Measurements from ENCODE around the gene ZNF784. TPM values are rescaled to one million over a fixed set of nuclear protein-coding genes. Genes with fewer than 3 reads are reported as not detected.

ZNF784 gene
- total and polyA plus RNA-seq, 5 donors from 2014 or later = 1.0 to 11.1 (median 1.9) TPM

- peaks cover 9 to 52% (median 36%) of the 10 kb centered on the region in 4 donors for H3K4me1 Mint-ChIP-seq
- no peak overlapping the region for H3K27ac ChIP-seq (ENCODE audit: insufficient read depth, low read length, poor library complexity, severe bottlenecking)
- H3K9me3 ChIP-seq (ENCODE audit: control insufficient read depth in 2 of 2, low read length in 2 of 2) = no peaks in the 10 kb centered on the region
- H3K27me3 ChIP-seq (ENCODE audit: control insufficient read depth, insufficient read depth, low read length) = no peaks in the 10 kb centered on the region
- H3K36me3 ChIP-seq (ENCODE audit: control insufficient read depth, insufficient read depth, low read length) = no peaks in the 10 kb centered on the region
- DNase-seq (no peak), ATAC-seq (ENCODE audit: low read depth in 2 of 2) (no peak)
- peaks cover 4% of the 10 kb centered on the region for H3K36me3 Mint-ChIP-seq
- H3K27me3 Mint-ChIP-seq = no peaks in the 10 kb centered on the region
- H3K4me3 ChIP-seq (ENCODE audit: low read depth, low read length) = no peak overlapping the region
- H3K9me3 Mint-ChIP-seq = peaks cover 0 to 1% (median 0%) of the 10 kb centered on the region in 7 donors
- peaks cover 32% of the 10 kb centered on the region for H3K4me1 ChIP-seq (ENCODE audit: control insufficient read depth, insufficient read depth, low read length, poor library complexity, severe bottlenecking)
- no peak overlapping the region for H3K27ac Mint-ChIP-seq
- peak overlapping the region in 2 of 4 donors; percentile 87 for H3K4me3 Mint-ChIP-seq
Measured at GRCh38 chr19:55602104-55603001, 22.0 kb downstream of the ZNF784 start.

- Histone ChIP-seq H3K4me3 (ENCODE audit: low read depth, low read length) (peak overlapping the region; percentile 71), H3K9me3 (ENCODE audit: control insufficient read depth in 2 of 2, low read length in 2 of 2) (no peaks in the 10 kb centered on the region), H3K4me1 (ENCODE audit: control insufficient read depth, insufficient read depth, low read length, poor library complexity, severe bottlenecking) (peaks cover 24% of the 10 kb centered on the region), H3K36me3 (ENCODE audit: control insufficient read depth, insufficient read depth, low read length) (peaks cover 5% of the 10 kb centered on the region), H3K27me3 (ENCODE audit: control insufficient read depth, insufficient read depth, low read length) (no peaks in the 10 kb centered on the region), H3K27ac (ENCODE audit: insufficient read depth, low read length, poor library complexity, severe bottlenecking) (peak overlapping the region; percentile 97)
- peak overlapping the region; percentile 75 to 93 (median 85) for H3K27ac Mint-ChIP-seq
- peaks cover 0 to 40% (median 27%) of the 10 kb centered on the region in 4 donors for H3K4me1 Mint-ChIP-seq
- DNase-seq (peak in 1 of 3 donors; percentile 9), ATAC-seq (ENCODE audit: low read depth in 2 of 2) (no peak)
- H3K36me3 Mint-ChIP-seq = peaks cover 12% of the 10 kb centered on the region
- H3K4me3 Mint-ChIP-seq = peak overlapping the region; percentile 87 to 95 (median 88)
- H3K9me3 Mint-ChIP-seq = peaks cover 0 to 1% (median 0%) of the 10 kb centered on the region in 7 donors
- H3K27me3 Mint-ChIP-seq = no peaks in the 10 kb centered on the region
Measured at GRCh38 chr19:55601084-55601483, 23.3 kb downstream of the ZNF784 start.

- Histone ChIP-seq H3K27ac (ENCODE audit: insufficient read depth, low read length, poor library complexity, severe bottlenecking) (peak overlapping the region; percentile 97), H3K4me3 (ENCODE audit: low read depth, low read length) (peak overlapping the region; percentile 71), H3K36me3 (ENCODE audit: control insufficient read depth, insufficient read depth, low read length) (peaks cover 9% of the 10 kb centered on the region), H3K9me3 (ENCODE audit: control insufficient read depth in 2 of 2, low read length in 2 of 2) (no peaks in the 10 kb centered on the region), H3K4me1 (ENCODE audit: control insufficient read depth, insufficient read depth, low read length, poor library complexity, severe bottlenecking) (peaks cover 19% of the 10 kb centered on the region), H3K27me3 (ENCODE audit: control insufficient read depth, insufficient read depth, low read length) (no peaks in the 10 kb centered on the region)
- Mint-ChIP-seq H3K27me3 (no peaks in the 10 kb centered on the region), H3K27ac (peak overlapping the region; percentile 75 to 93 (median 85)), H3K36me3 (peaks cover 16% of the 10 kb centered on the region), H3K4me3 (peak overlapping the region; percentile 87 to 95 (median 88)), H3K4me1 (peaks cover 0 to 37% (median 24%) of the 10 kb centered on the region in 4 donors), H3K9me3 (peaks cover 0 to 1% (median 0%) of the 10 kb centered on the region in 7 donors)
- no peak for ATAC-seq (ENCODE audit: low read depth in 2 of 2)
- DNase-seq = no peak
Measured at GRCh38 chr19:55600662-55601028, 23.7 kb downstream of the ZNF784 start.

- no peaks in the 10 kb centered on the region for H3K27me3 Mint-ChIP-seq
- no peaks in the 10 kb centered on the region for H3K9me3 ChIP-seq (ENCODE audit: control insufficient read depth in 2 of 2, low read length in 2 of 2)
- peaks cover 19% of the 10 kb centered on the region for H3K4me1 ChIP-seq (ENCODE audit: control insufficient read depth, insufficient read depth, low read length, poor library complexity, severe bottlenecking)
- H3K27ac ChIP-seq (ENCODE audit: insufficient read depth, low read length, poor library complexity, severe bottlenecking) = peak within 1 kb of the TSS; percentile 97
- H3K4me3 Mint-ChIP-seq = peak within 1 kb of the TSS; percentile 93 to 99 (median 98)
- DNase-seq = peak; percentile 78 to 93 (median 93)
- H3K36me3 Mint-ChIP-seq = peaks cover 22% of the 10 kb centered on the region
- peaks cover 14% of the 10 kb centered on the region for H3K36me3 ChIP-seq (ENCODE audit: control insufficient read depth, insufficient read depth, low read length)
- H3K4me3 ChIP-seq (ENCODE audit: low read depth, low read length) = peak within 1 kb of the TSS; percentile 98
- H3K27ac Mint-ChIP-seq = peak within 1 kb of the TSS; percentile 98 to 99 (median 98)
- H3K4me1 Mint-ChIP-seq = peaks cover 0 to 36% (median 23%) of the 10 kb centered on the region in 4 donors
- peaks cover 0 to 2% (median 0%) of the 10 kb centered on the region in 7 donors for H3K9me3 Mint-ChIP-seq
- ATAC-seq (ENCODE audit: low read depth in 2 of 2) = peak; percentile 65 to 68
- H3K27me3 ChIP-seq (ENCODE audit: control insufficient read depth, insufficient read depth, low read length) = no peaks in the 10 kb centered on the region
Measured at GRCh38 chr19:55599842-55600661, 24.3 kb downstream of the ZNF784 start, which contains the start of gene ZNF524. Gene ZNF524 (plus strand): TSS chr19:55600288. CDS start chr19:55602113, 1,825 bp downstream.

- Mint-ChIP-seq H3K9me3 (peaks cover 0 to 2% (median 0%) of the 10 kb centered on the region in 7 donors), H3K27me3 (no peaks in the 10 kb centered on the region), H3K4me3 (peak within 1 kb of the TSS; percentile 93 to 99 (median 98)), H3K36me3 (peaks cover 27% of the 10 kb centered on the region), H3K4me1 (peaks cover 0 to 30% (median 18%) of the 10 kb centered on the region in 4 donors), H3K27ac (peak within 1 kb of the TSS; percentile 98 to 99 (median 98))
- no peaks in the 10 kb centered on the region for H3K9me3 ChIP-seq (ENCODE audit: control insufficient read depth in 2 of 2, low read length in 2 of 2)
- peaks cover 14% of the 10 kb centered on the region for H3K4me1 ChIP-seq (ENCODE audit: control insufficient read depth, insufficient read depth, low read length, poor library complexity, severe bottlenecking)
- peak within 1 kb of the TSS; percentile 97 for H3K27ac ChIP-seq (ENCODE audit: insufficient read depth, low read length, poor library complexity, severe bottlenecking)
- H3K36me3 ChIP-seq (ENCODE audit: control insufficient read depth, insufficient read depth, low read length) = peaks cover 16% of the 10 kb centered on the region
- ATAC-seq (ENCODE audit: low read depth in 2 of 2) (peak; percentile 73 to 79), DNase-seq (peak; percentile 95 to 99 (median 97))
- H3K27me3 ChIP-seq (ENCODE audit: control insufficient read depth, insufficient read depth, low read length) = no peaks in the 10 kb centered on the region
- H3K4me3 ChIP-seq (ENCODE audit: low read depth, low read length) = peak within 1 kb of the TSS; percentile 98
Measured at GRCh38 chr19:55599468-55599841, 24.9 kb downstream of the ZNF784 start, which contains the start of gene FIZ1. Gene FIZ1 (minus strand): TSS chr19:55599517. CDS start chr19:55597865, 1,652 bp downstream.

- H3K36me3 Mint-ChIP-seq = peaks cover 27% of the 10 kb centered on the region
Measured at GRCh38 chr19:55598719-55599467, 25.5 kb downstream of the ZNF784 start.

More at GRCh38 chr19:55598719-55599467, 25.5 kb downstream of the ZNF784 start:
- Histone ChIP-seq H3K27ac (ENCODE audit: insufficient read depth, low read length, poor library complexity, severe bottlenecking) (peak overlapping the region; percentile 97), H3K4me3 (ENCODE audit: low read depth, low read length) (peak overlapping the region; percentile 38), H3K36me3 (ENCODE audit: control insufficient read depth, insufficient read depth, low read length) (peaks cover 16% of the 10 kb centered on the region), H3K9me3 (ENCODE audit: control insufficient read depth in 2 of 2, low read length in 2 of 2) (no peaks in the 10 kb centered on the region), H3K4me1 (ENCODE audit: control insufficient read depth, insufficient read depth, low read length, poor library complexity, severe bottlenecking) (peaks cover 10% of the 10 kb centered on the region), H3K27me3 (ENCODE audit: control insufficient read depth, insufficient read depth, low read length) (no peaks in the 10 kb centered on the region)
- peak; percentile 59 to 60 for ATAC-seq (ENCODE audit: low read depth in 2 of 2)
- H3K27ac Mint-ChIP-seq = peak overlapping the region; percentile 98 to 99 (median 98)
- no peaks in the 10 kb centered on the region for H3K27me3 Mint-ChIP-seq
- peaks cover 0 to 2% (median 0%) of the 10 kb centered on the region in 7 donors for H3K9me3 Mint-ChIP-seq
- peak overlapping the region; percentile 93 to 99 (median 98) for H3K4me3 Mint-ChIP-seq
- peaks cover 0 to 28% (median 17%) of the 10 kb centered on the region in 4 donors for H3K4me1 Mint-ChIP-seq
- peak; percentile 85 to 94 (median 92) for DNase-seq

Data from CD4-positive, CD25-positive, alpha-beta regulatory T cell (primary cell).